IMR-90 (cell line): ENCODE measurements around the gene CFD.

Experiments used
- CHD1 ChIP-seq: IDR thresholded peaks from 2 replicates; pipeline ENCODE4 v1.6.1; 2012; ENCODE audit warnings: low read depth, low read length, improper control_type of control experiment
- FOS ChIP-seq: fragments of 150-350 bp; IDR thresholded peaks from 2 replicates; pipeline ENCODE4 v1.6.1; 2016; ENCODE audit warnings: low read depth, low read length
- MAFK ChIP-seq: IDR thresholded peaks from 2 replicates; pipeline ENCODE4 v1.6.1; 2012; ENCODE audit warnings: low read depth, low read length, improper control_type of control experiment
- MAZ ChIP-seq: IDR thresholded peaks from 2 replicates; pipeline ENCODE4 v1.6.1; 2012; ENCODE audit warnings: low read depth, mild to moderate bottlenecking, low read length, improper control_type of control experiment, moderate library complexity, borderline replicate concordance
- MXI1 ChIP-seq: IDR thresholded peaks from 2 replicates; pipeline ENCODE4 v1.6.1; 2012; ENCODE audit warnings: low read depth, mild to moderate bottlenecking, low read length, moderate library complexity, borderline replicate concordance
- POLR2A ChIP-seq: IDR thresholded peaks from 2 replicates; pipeline ENCODE4 v1.6.1; 2012; ENCODE audit warnings: mild to moderate bottlenecking, low read depth, low read length
- RAD21 ChIP-seq: IDR thresholded peaks from 2 replicates; pipeline ENCODE4 v1.6.1; 2012; ENCODE audit warnings: low read length, improper control_type of control experiment
- RFX5 ChIP-seq: IDR thresholded peaks from 2 replicates; pipeline ENCODE4 v1.8.0; 2012; ENCODE audit warnings: low read depth, mild to moderate bottlenecking, low read length, moderate library complexity
- SMC3 ChIP-seq: fragments of 150-350 bp; IDR thresholded peaks from 2 replicates; pipeline ENCODE4 v1.6.1; 2016; ENCODE audit warnings: low read depth, mild to moderate bottlenecking, antibody characterized with exemption, low read length, moderate library complexity
- TF ChIP-seq, protein P1 (sequence below): conservative IDR thresholded peaks from 2 replicates; pipeline ENCODE4 v1.5.1; 2012; ENCODE audit warnings: mild to moderate bottlenecking, low read depth, low read length, improper control_type of control experiment
- TF ChIP-seq, protein P2 (sequence below): fragments of 150-350 bp; IDR thresholded peaks from 2 replicates; pipeline ENCODE4 v1.6.1; 2017; ENCODE audit warnings: mild to moderate bottlenecking, antibody characterized with exemption, low read length, low read depth
- TF ChIP-seq, protein P3 (sequence below): fragments of 150-350 bp; IDR thresholded peaks from 2 replicates; pipeline ENCODE4 v1.6.1; 2016; ENCODE audit warnings: low read depth, mild to moderate bottlenecking, low read length, moderate library complexity, borderline replicate concordance

DNA sequence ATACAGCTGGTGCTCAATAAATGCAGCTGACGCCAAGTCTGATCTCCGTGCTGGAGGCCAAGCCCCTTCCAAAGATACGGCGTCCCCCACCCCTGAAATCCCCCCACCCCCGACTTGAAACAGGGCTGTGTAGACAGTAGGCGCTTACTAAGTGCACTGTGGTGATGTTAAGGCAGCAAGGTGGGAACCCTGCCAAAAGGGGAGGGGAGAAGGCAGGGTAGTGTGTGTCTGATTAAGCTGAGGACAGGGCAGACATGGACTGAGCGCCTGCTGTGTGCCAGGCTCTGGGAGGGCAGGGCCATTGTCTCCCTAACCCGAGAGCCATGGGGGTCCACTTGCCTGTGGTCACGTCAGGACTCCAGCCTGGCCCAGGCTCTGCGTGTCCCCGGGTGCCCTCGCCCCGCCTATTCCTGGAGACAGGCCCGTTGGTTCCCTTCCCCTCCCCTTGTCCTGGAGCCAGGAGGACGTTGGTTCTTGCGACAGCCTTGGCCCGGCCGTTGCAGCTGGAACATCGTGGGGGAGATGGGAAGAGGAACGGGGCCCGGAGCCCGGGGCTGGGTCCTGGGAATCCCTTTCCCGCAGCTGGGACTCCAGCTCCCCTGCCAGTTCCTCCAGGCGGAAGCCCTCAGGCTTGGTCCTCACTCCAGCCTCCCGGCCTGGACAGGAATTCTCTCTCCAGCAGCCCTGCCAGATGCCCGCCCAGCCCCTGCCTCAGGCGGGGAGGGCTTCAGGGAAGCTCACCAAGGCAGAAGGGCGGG, 9.1 kb upstream of the CFD start:
- TF ChIP-seq, protein P1, sequence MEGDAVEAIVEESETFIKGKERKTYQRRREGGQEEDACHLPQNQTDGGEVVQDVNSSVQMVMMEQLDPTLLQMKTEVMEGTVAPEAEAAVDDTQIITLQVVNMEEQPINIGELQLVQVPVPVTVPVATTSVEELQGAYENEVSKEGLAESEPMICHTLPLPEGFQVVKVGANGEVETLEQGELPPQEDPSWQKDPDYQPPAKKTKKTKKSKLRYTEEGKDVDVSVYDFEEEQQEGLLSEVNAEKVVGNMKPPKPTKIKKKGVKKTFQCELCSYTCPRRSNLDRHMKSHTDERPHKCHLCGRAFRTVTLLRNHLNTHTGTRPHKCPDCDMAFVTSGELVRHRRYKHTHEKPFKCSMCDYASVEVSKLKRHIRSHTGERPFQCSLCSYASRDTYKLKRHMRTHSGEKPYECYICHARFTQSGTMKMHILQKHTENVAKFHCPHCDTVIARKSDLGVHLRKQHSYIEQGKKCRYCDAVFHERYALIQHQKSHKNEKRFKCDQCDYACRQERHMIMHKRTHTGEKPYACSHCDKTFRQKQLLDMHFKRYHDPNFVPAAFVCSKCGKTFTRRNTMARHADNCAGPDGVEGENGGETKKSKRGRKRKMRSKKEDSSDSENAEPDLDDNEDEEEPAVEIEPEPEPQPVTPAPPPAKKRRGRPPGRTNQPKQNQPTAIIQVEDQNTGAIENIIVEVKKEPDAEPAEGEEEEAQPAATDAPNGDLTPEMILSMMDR: no peak
- TF ChIP-seq POLR2A (no peak), RAD21 (no peak), MAFK (no peak), SMC3 (no peak), CHD1 (no peak), MAZ (peak; percentile 54; the same call in 1 of the 2 replicates), RFX5 (no peak), MXI1 (no peak), FOS (no peak)
- TF ChIP-seq, protein P2, sequence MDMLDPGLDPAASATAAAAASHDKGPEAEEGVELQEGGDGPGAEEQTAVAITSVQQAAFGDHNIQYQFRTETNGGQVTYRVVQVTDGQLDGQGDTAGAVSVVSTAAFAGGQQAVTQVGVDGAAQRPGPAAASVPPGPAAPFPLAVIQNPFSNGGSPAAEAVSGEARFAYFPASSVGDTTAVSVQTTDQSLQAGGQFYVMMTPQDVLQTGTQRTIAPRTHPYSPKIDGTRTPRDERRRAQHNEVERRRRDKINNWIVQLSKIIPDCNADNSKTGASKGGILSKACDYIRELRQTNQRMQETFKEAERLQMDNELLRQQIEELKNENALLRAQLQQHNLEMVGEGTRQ: no peak
- TF ChIP-seq, protein P3, sequence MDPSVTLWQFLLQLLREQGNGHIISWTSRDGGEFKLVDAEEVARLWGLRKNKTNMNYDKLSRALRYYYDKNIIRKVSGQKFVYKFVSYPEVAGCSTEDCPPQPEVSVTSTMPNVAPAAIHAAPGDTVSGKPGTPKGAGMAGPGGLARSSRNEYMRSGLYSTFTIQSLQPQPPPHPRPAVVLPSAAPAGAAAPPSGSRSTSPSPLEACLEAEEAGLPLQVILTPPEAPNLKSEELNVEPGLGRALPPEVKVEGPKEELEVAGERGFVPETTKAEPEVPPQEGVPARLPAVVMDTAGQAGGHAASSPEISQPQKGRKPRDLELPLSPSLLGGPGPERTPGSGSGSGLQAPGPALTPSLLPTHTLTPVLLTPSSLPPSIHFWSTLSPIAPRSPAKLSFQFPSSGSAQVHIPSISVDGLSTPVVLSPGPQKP: no peak
